Heart right ventricle (tissue), 16 donors: Measurements from ENCODE around the gene LRRC1. TPM values are rescaled to one million over a fixed set of nuclear protein-coding genes. Genes with fewer than 3 reads are reported as not detected.
A peak's percentile ranks its signal among the peaks of the same experiment; 100 is the strongest.

Experiments used
- ATAC-seq, 8 donors: fragments of 200-7000 bp; cut with Tn5 transposase; one replicate each; pipeline ENCODE4 v1.9.1; 2020; ENCODE audit warnings: mild to moderate bottlenecking in 8 of 8, moderate library complexity in 8 of 8, moderate number of reproducible peaks in 1 of 8
- DNase-seq, 2 donors: peaks; one replicate each; pipeline ENCODE4 v3.0.0-alpha.2; 2020
- H3K27ac ChIP-seq, 10 donors: fragments of 200-600 bp; sonication (generic) in 2 of 10; one replicate each; pipeline versions ENCODE4 v1.5.0 to v1.8.0; 2020 to 2022; ENCODE audit warnings: mild to moderate bottlenecking in 3 of 10
- H3K27me3 ChIP-seq, 7 donors: fragments of 200-600 bp; one replicate each; pipeline ENCODE4 v1.8.0; 2021 to 2022; ENCODE audit warnings: mild to moderate bottlenecking in 2 of 7
- H3K36me3 ChIP-seq, 9 donors: fragments of 200-600 bp; sonication (generic) in 1 of 9; one replicate each; pipeline versions ENCODE4 v1.5.0 to v1.8.0; 2020 to 2022; ENCODE audit warnings: mild to moderate bottlenecking in 2 of 9
- H3K4me1 ChIP-seq, 9 donors: fragments of 200-600 bp; sonication (generic) in 1 of 9; one replicate each; pipeline versions ENCODE4 v1.5.0 to v1.8.0; 2020 to 2022; ENCODE audit warnings: mild to moderate bottlenecking in 4 of 9
- H3K4me3 ChIP-seq, 10 donors: fragments of 200-600 bp; sonication (generic) in 2 of 10; one replicate each; pipeline versions ENCODE4 v1.5.0 to v1.8.0; 2020 to 2022; ENCODE audit warnings: mild to moderate bottlenecking in 7 of 10, moderate library complexity in 2 of 10
- H3K9me3 ChIP-seq, 11 donors: fragments of 200-600 bp in 10 of 11; sonication (generic) in 2 of 11; one replicate each; pipeline versions ENCODE4 v1.5.0 to v1.8.0; 2013 to 2022; ENCODE audit warnings: mild to moderate bottlenecking in 2 of 11, control low read depth in 1 of 11, moderate library complexity in 1 of 11
- CTCF ChIP-seq, 9 donors: fragments of 200-600 bp; sonication (generic) in 2 of 9; IDR thresholded peaks; one replicate each; pipeline versions ENCODE4 v1.5.0 to v1.8.0; 2021 to 2022; ENCODE audit warnings: antibody characterized with exemption in 9 of 9, mild to moderate bottlenecking in 5 of 9, moderate library complexity in 1 of 9
- WGBS, 2 donors: extraction: QIAGEN DNeasy Blood & Tissue Kit; methylation state at CpG; one replicate each; pipeline ENCODE4 v1.1.7; 2013; ENCODE audit warnings: inconsistent platforms in 1 of 2; 5-methylcytosine and 5-hydroxymethylcytosine counted together
- intact Hi-C, 10 donors: fragments of 100-400 bp; cut with DNase I; formaldehyde crosslinking; loops; one replicate each; pipeline versions ENCODE4 v1.11.1 to v1.14.2; 2022
- polyA plus RNA-seq, 2 donors: library from polyadenylated mRNA; stranded (reverse); fragments of 200-250 nt; gene quantifications; one replicate each; pipeline ENCODE4 v1.2.3, GENCODE V29; 2013
- total RNA-seq, 10 donors: library from RNA; stranded (reverse); fragmentation: NEBNext Ultra II Directional in 3 of 10; extraction: Animal tissue kit (Norgen Biotek cat#: 25700) in 3 of 10; gene quantifications; one replicate each; pipeline versions ENCODE4 v1.2.1 to v1.2.4, GENCODE V29; 2021 to 2023
- donor health status: Arrhythmogenic right ventricular cardiomyopathy.
- donor health status: ischemic (EF 13 %, LVEDD 7.1; RV severe dilation, severe dysfunction).
- donor health status: healthy with polysubstance abuse.
- donor health status: DM: no; HTN: yes; CAD: no.
- donor health status: DM: no; HTN: no; CAD: no.
- donor health status: ischemic (EF 25% LVEDD 6.9; RV normal size, moderate dysfunction).
- donor health status: ischemic (EF 25% LVEDD 5.7; RV mildly dilated, moderate dysfunction).
- donor health status: healthy.
- donor health status: DM: yes; HTN: yes; CAD: no.
- donor health status: Ischemic cardiomyopathy.
- donor health status: ischemic (EF 35%, LVEDD 5.7; RV mildly dilated, moderate dysfunction).
- donor health status: nonischemic (EF 11% LVEDD 7.7; RV severe dilation, severe dysfunction).
- donor health status: DM: yes; HTN: yes; CAD: no.
- donor health status: PGD.
- donor health status: ischemic (EF 29% LVEDD 5.4; RV normal size, mild dysfunction).
- donor health status: nonischemic (EF 23%, LVEDD 6.1; RV moderate dilation, normal function).

LRRC1 gene
- total and polyA plus RNA-seq, 12 donors, result 1.2 to 7.5 (median 4.7) TPM

- Histone ChIP-seq H3K4me3 (no peak overlapping the region), H3K27me3 (no peaks in the 10 kb centered on the region), H3K9me3 (no peaks in the 10 kb centered on the region), H3K27ac (no peak overlapping the region), H3K36me3 (no peaks in the 10 kb centered on the region), H3K4me1 (no peaks in the 10 kb centered on the region)
- 50 to 54% methylated on average over 1 of the region's 1 CpG for WGBS, 2 donors
- intact Hi-C loops, result no loop called here
- no peak for DNase-seq
- ATAC-seq, result no peak
- no peak for TF ChIP-seq CTCF (IDR thresholded peaks at IDR 0.05)
These were observed 33.8 kb upstream of the LRRC1 start for GRCh38 chr6:53761036-53761435.

GRCh38 chr6:53765270-53765669, 29.5 kb upstream of the LRRC1 start:
- H3K27ac ChIP-seq, result no peak overlapping the region
- intact Hi-C loops, result no loop called here
- peaks cover 0 to 18% (median 6%) of the 10 kb centered on the region in 9 donors for H3K4me1 ChIP-seq
- WGBS, 2 donors, result 94 to 96% methylated on average over 3 of the region's 3 CpGs
- H3K9me3 ChIP-seq, result no peaks in the 10 kb centered on the region
- H3K4me3 ChIP-seq, result no peak overlapping the region
- DNase-seq (no peak), ATAC-seq (no peak)
- H3K27me3 ChIP-seq, result no peaks in the 10 kb centered on the region
- no peak for TF ChIP-seq CTCF (IDR thresholded peaks at IDR 0.05)
- H3K36me3 ChIP-seq, result no peaks in the 10 kb centered on the region

- intact Hi-C loops, result no loop called here
- Histone ChIP-seq H3K27me3 (no peaks in the 10 kb centered on the region), H3K4me3 (no peak overlapping the region), H3K36me3 (no peaks in the 10 kb centered on the region), H3K9me3 (no peaks in the 10 kb centered on the region), H3K4me1 (peaks cover 0 to 20% (median 6%) of the 10 kb centered on the region in 9 donors), H3K27ac (peak overlapping the region in 3 of 10 donors; percentile 37 to 61 (median 51))
- TF ChIP-seq CTCF (IDR thresholded peaks at IDR 0.05), result no peak
- no peak for DNase-seq
- peak in 7 of 8 donors; percentile 29 to 87 (median 59) for ATAC-seq
These were observed 27.9 kb upstream of the LRRC1 start for GRCh38 chr6:53766930-53767329.

- no peaks in the 10 kb centered on the region for H3K9me3 ChIP-seq
- H3K27ac ChIP-seq, result no peak overlapping the region
- intact Hi-C loops, result no loop called here
- H3K4me1 ChIP-seq, result peaks cover 0 to 24% (median 6%) of the 10 kb centered on the region in 9 donors
- DNase-seq (no peak), ATAC-seq (peak in 1 of 8 donors; percentile 20)
- no peak overlapping the region for H3K4me3 ChIP-seq
- H3K27me3 ChIP-seq, result no peaks in the 10 kb centered on the region
- no peak for TF ChIP-seq CTCF (IDR thresholded peaks at IDR 0.05)
- 71% methylated on average over 4 of the region's 4 CpGs for WGBS, 2 donors
- H3K36me3 ChIP-seq, result no peaks in the 10 kb centered on the region
These were observed 26.9 kb upstream of the LRRC1 start for GRCh38 chr6:53767941-53768340.
